IPS-20b (cell line): ENCODE data around the gene FAM177A1.
"Not testable (repeated sequence)": the region's sequence is repeated elsewhere in the genome, so short reads cannot be mapped to it uniquely, and the experiment has no call there.

Source experiments
- H3K27ac ChIP-seq: one replicate; pipeline ENCODE4 v1.5.1; 2013; ENCODE audit warnings: low read length
- H3K27me3 ChIP-seq: 2 replicates; pipeline ENCODE4 v1.6.1; 2013; ENCODE audit warnings: mild to moderate bottlenecking, low read length, inconsistent platforms; ENCODE audit not compliant: insufficient read depth
- H3K36me3 ChIP-seq: 2 replicates; pipeline ENCODE4 v1.6.1; 2013; ENCODE audit warnings: low read depth, mild to moderate bottlenecking, inconsistent platforms, low read length, moderate library complexity; ENCODE audit not compliant: insufficient read depth
- H3K4me1 ChIP-seq: 2 replicates; pipeline ENCODE4 v1.6.1; 2013; ENCODE audit warnings: mild to moderate bottlenecking, control low read depth, inconsistent platforms, low read length, moderate library complexity; ENCODE audit not compliant: insufficient read depth
- H3K4me3 ChIP-seq: 2 replicates; pipeline ENCODE4 v1.5.1; 2013; ENCODE audit warnings: mild to moderate bottlenecking, low read length, inconsistent platforms
- H3K9ac ChIP-seq: 2 replicates; pipeline ENCODE4 v1.6.1; 2013; ENCODE audit warnings: low read depth, mild to moderate bottlenecking, inconsistent platforms, low read length, moderate library complexity
- H3K9me3 ChIP-seq: 2 replicates; pipeline ENCODE4 v1.6.1; 2013; ENCODE audit warnings: mild to moderate bottlenecking, low read depth, low read length, inconsistent platforms; ENCODE audit not compliant: insufficient read depth

Gene FAM177A1

GRCh38 chr14:35042632-35043031 lies 3.4 kb upstream of the FAM177A1 start:
- Histone ChIP-seq H3K27ac (no peak overlapping the region), H3K9me3 (peaks cover 3% of the 10 kb centered on the region; the same call in 1 of the 2 replicates)

DNA sequence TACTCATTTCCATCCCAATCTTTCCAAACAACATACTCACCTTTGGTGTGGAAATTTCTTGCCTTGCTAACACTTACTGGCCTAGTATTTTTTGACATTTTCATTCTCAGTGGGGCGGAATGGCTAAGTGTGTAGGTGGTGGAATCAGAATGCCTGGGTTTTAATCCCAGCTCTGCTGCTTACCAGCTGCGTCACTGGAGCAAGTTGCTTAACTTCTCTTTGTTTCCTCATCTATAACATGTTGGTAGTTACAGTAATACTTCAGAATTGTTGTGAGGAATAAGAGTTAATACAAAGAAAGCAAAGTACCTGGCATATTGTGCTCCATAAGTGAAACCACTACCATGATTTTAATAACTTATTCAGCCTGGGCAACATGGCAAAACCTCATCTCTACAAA lies 3.0 kb upstream of the FAM177A1 start:
- Histone ChIP-seq H3K36me3 (no peaks in the 10 kb centered on the region), H3K9ac (no peak overlapping the region), H3K27ac (no peak overlapping the region), H3K9me3 (no peaks in the 10 kb centered on the region), H3K4me3 (no peak overlapping the region), H3K27me3 (no peaks in the 10 kb centered on the region), H3K4me1 (no peaks in the 10 kb centered on the region)

More at GRCh38 chr14:35042632-35043031, 3.4 kb upstream of the FAM177A1 start:
- H3K4me1 ChIP-seq, result no peaks in the 10 kb centered on the region
- no peak overlapping the region for H3K4me3 ChIP-seq
- H3K36me3 ChIP-seq, result no peaks in the 10 kb centered on the region
- H3K27me3 ChIP-seq, result no peaks in the 10 kb centered on the region
- H3K9ac ChIP-seq, result no peak overlapping the region

- Histone ChIP-seq H3K9ac (peak overlapping the region; percentile 83), H3K27ac (peak overlapping the region; percentile 40), H3K36me3 (no peaks in the 10 kb centered on the region), H3K4me1 (no peaks in the 10 kb centered on the region), H3K27me3 (no peaks in the 10 kb centered on the region), H3K9me3 (no peaks in the 10 kb centered on the region), H3K4me3 (peak overlapping the region; percentile 89)
These were observed 904 bp upstream of the FAM177A1 start for GRCh38 chr14:35044939-35045797.

- H3K27ac ChIP-seq, result peak overlapping the region; percentile 40
These were observed 349 bp upstream of the FAM177A1 start for GRCh38 chr14:35045798-35046047.

GRCh38 chr14:35046751-35047536 lies 872 bp downstream of the FAM177A1 start:
- Histone ChIP-seq H3K4me3 (peak overlapping the region; percentile 87), H3K9ac (peak overlapping the region; percentile 91), H3K27ac (no peak overlapping the region), H3K9me3 (no peaks in the 10 kb centered on the region), H3K4me1 (no peaks in the 10 kb centered on the region), H3K36me3 (0 out of 2 replicates have a peak, but pooled peaks cover 6% of the 10 kb centered on the region), H3K27me3 (no peaks in the 10 kb centered on the region)

More at GRCh38 chr14:35045798-35046047, 349 bp upstream of the FAM177A1 start:
- Histone ChIP-seq H3K4me3 (peak overlapping the region; percentile 89), H3K27me3 (no peaks in the 10 kb centered on the region), H3K9me3 (no peaks in the 10 kb centered on the region), H3K9ac (peak overlapping the region; percentile 83), H3K4me1 (no peaks in the 10 kb centered on the region), H3K36me3 (no peaks in the 10 kb centered on the region)

- H3K4me3 ChIP-seq, result no peak overlapping the region
- H3K4me1 ChIP-seq, result no peaks in the 10 kb centered on the region
- H3K36me3 ChIP-seq, result 0 out of 2 replicates have a peak, but pooled peaks cover 6% of the 10 kb centered on the region
- H3K9ac ChIP-seq, result no peak overlapping the region
- H3K27ac ChIP-seq, result no peak overlapping the region
- no peaks in the 10 kb centered on the region for H3K9me3 ChIP-seq
- no peaks in the 10 kb centered on the region for H3K27me3 ChIP-seq
These were observed 2.0 kb downstream of the FAM177A1 start for GRCh38 chr14:35047976-35048513.

GRCh38 chr14:35050652-35051051 lies 4.6 kb downstream of the FAM177A1 start:
- Histone ChIP-seq H3K36me3 (0 out of 2 replicates have a peak, but pooled peaks cover 6% of the 10 kb centered on the region), H3K9me3 (no peaks in the 10 kb centered on the region), H3K4me1 (no peaks in the 10 kb centered on the region), H3K27me3 (no peaks in the 10 kb centered on the region), H3K4me3 (no peak overlapping the region), H3K9ac (no peak overlapping the region), H3K27ac (no peak overlapping the region)

GRCh38 chr14:35051796-35052195 lies 5.7 kb downstream of the FAM177A1 start:
- Histone ChIP-seq H3K36me3 (peaks cover 10% of the 10 kb centered on the region; the same call in 1 of the 2 replicates), H3K27ac (no peak overlapping the region), H3K9me3 (no peaks in the 10 kb centered on the region), H3K4me3 (no peak overlapping the region), H3K9ac (no peak overlapping the region), H3K4me1 (no peaks in the 10 kb centered on the region), H3K27me3 (no peaks in the 10 kb centered on the region)

DNA sequence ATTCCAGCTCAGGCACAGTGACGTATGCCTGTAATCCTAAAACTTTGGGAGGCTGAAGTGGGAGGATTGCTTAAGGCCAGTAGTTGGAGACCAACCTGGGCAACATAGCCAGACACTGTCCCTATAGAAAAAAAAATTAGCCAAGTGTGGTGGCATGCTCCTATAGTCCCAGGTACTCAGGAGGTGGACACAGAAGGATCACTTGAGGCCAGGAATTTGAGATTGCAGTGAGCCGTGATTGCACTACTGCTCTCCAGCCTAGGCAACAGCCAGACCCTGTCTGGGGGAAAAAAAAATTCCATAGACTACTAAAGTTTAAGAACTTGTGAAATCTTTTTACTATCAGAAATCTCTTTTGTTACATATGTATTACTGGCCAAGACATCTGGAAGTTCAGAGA lies 6.6 kb downstream of the FAM177A1 start:
- Histone ChIP-seq H3K9ac (no peak overlapping the region), H3K27me3 (no peaks in the 10 kb centered on the region), H3K27ac (no peak overlapping the region), H3K36me3 (peaks cover 13% of the 10 kb centered on the region; the same call in 1 of the 2 replicates), H3K9me3 (no peaks in the 10 kb centered on the region), H3K4me3 (no peak overlapping the region), H3K4me1 (no peaks in the 10 kb centered on the region)

- H3K27me3 ChIP-seq, H3K4me3 ChIP-seq, H3K27ac ChIP-seq, H3K9ac ChIP-seq, H3K9me3 ChIP-seq, H3K4me1 ChIP-seq: not testable (repeated sequence)
- H3K36me3 ChIP-seq, result peaks cover 23% of the 10 kb centered on the region
These were observed 15.2 kb downstream of the FAM177A1 start for GRCh38 chr14:35061113-35061791.

DNA sequence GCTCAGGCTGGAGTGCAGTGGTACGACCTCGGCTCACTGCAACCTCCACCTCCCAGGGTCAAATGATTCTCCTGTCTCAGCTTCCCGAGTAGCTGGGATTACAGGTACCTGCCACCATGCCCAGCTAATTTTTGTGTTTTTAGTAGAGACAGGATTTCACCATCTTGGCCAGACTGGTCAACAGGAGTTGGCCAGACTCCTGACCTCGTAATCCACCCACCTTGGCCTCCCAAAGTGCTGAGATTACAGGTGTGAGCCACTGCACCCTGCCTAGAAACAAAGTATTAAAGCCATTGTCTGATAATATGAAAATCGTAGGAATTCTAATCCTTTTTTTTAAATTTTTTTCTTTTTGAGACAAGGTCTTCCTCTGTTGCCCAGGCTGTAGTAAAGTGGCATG lies 19.7 kb downstream of the FAM177A1 start:
- H3K4me3 ChIP-seq, H3K27ac ChIP-seq, H3K27me3 ChIP-seq, H3K4me1 ChIP-seq, H3K36me3 ChIP-seq, H3K9ac ChIP-seq, H3K9me3 ChIP-seq: not testable (repeated sequence)
